Ovary (tissue), 9 donors: ENCODE measurements around the gene BRD3. TPM values are rescaled to one million over a fixed set of nuclear protein-coding genes. Genes with fewer than 3 reads are reported as not detected.

Source experiments
- DNase-seq, 5 donors: peaks; one replicate each; pipeline ENCODE4 v3.0.0-alpha.2; 2019 to 2020
- H3K27ac ChIP-seq, 2 donors: fragments of 200-600 bp; one replicate each; pipeline versions ENCODE4 v1.5.1 to v1.8.0; 2019 to 2022
- H3K27me3 ChIP-seq: fragments of 200-600 bp; one replicate; pipeline ENCODE4 v1.8.0; 2022
- H3K36me3 ChIP-seq: fragments of 200-600 bp; sonication (generic); one replicate; pipeline ENCODE4 v1.5.1; 2019
- H3K4me1 ChIP-seq: one replicate; pipeline ENCODE4 v1.8.1; 2013; ENCODE audit warnings: mild to moderate bottlenecking, moderate library complexity; ENCODE audit not compliant: insufficient read depth
- H3K4me3 ChIP-seq: fragments of 200-600 bp; sonication (generic); one replicate; pipeline ENCODE4 v1.5.1; 2017
- H3K9me3 ChIP-seq, 2 donors: fragments of 200-600 bp in 1 of 2; sonication (generic) in 1 of 2; one replicate each; pipeline versions ENCODE4 v1.5.1 to v1.8.1; 2013 to 2019; ENCODE audit warnings: mild to moderate bottlenecking in 1 of 2, moderate library complexity in 1 of 2
- CTCF ChIP-seq, 3 donors: fragments of 450-650 bp in 2 of 3; fragments of 200-600 bp in 1 of 3; IDR thresholded peaks; one replicate each; pipeline versions ENCODE4 v1.5.1 to v1.8.0; 2016 to 2022; ENCODE audit warnings: antibody characterized with exemption in 3 of 3, mild to moderate bottlenecking in 1 of 3
- EP300 ChIP-seq: sonication (generic); formaldehyde crosslinking; IDR thresholded peaks from one replicate; pipeline ENCODE4 v1.6.1; 2017; ENCODE audit warnings: antibody characterized with exemption
- POLR2A ChIP-seq: fragments of 450-650 bp; IDR thresholded peaks from one replicate; pipeline ENCODE4 v1.6.1; 2017; ENCODE audit warnings: antibody characterized with exemption, mild to moderate bottlenecking, moderate library complexity
- WGBS, 3 donors: extraction: QIAGEN DNeasy Blood & Tissue Kit in 1 of 3; methylation state at CpG; one replicate each; pipeline versions ENCODE4 v1.1.5 to v1.1.7; 2013 to 2017; 5-methylcytosine and 5-hydroxymethylcytosine counted together
- intact Hi-C, 4 donors: fragments of 100-400 bp; cut with DNase I; formaldehyde crosslinking; loops; one replicate each; pipeline versions ENCODE4 v1.11.0 to v1.15.1; 2022 to 2023
- polyA plus RNA-seq, 2 donors: library from polyadenylated mRNA; stranded (reverse); fragments of 200-250 nt in 1 of 2; fragments of 350-450 nt in 1 of 2; fragmentation: Illumina TruSeq in 1 of 2; extraction: RNeasy Lipid Tissue Mini Kit (QIAGEN cat#74804) in 1 of 2; gene quantifications; one replicate each; pipeline ENCODE4 v1.2.3, GENCODE V29; 2013 to 2014
- total RNA-seq, 7 donors: library from RNA; depleted of rRNA in 2 of 7; stranded (reverse); fragments of >200 nt in 2 of 7; fragmentation: NEBNext Ultra II Directional in 3 of 7; extraction: Animal tissue kit (Norgen Biotek cat#: 25700) in 3 of 7; gene quantifications; one replicate each; pipeline versions ENCODE4 v1.1.0 to v1.2.4, GENCODE V29; 2016 to 2023
- donor health status: DM: no; HTN: no; CAD: no; lungs with moderate emphysema.
- donor health status: DM: no; HTN: no; CAD: no.
- donor health status: Bipolar disorder and iron deficiency.
- donor health status: DM: yes; HTN: yes; CAD: no.
- donor health status: DM: no; HTN: no; CAD: no.
- donor health status: DM: yes; HTN: yes; CAD: no.

BRD3 gene
- total and polyA plus RNA-seq, 9 donors, result 14.9 to 52.1 (median 39.2) TPM

GRCh38 chr9:134044944-134045343, 22.9 kb downstream of the BRD3 start:
- DNase-seq, result no peak
- WGBS, 3 donors, result 85 to 86% (median 86%) methylated on average over 12 of the region's 12 CpGs
- no peak overlapping the region for H3K4me3 ChIP-seq
- intact Hi-C loops, result no loop called here
- no peaks in the 10 kb centered on the region for H3K27me3 ChIP-seq
- H3K4me1 ChIP-seq, result no peaks in the 10 kb centered on the region
- H3K36me3 ChIP-seq, result no peaks in the 10 kb centered on the region
- TF ChIP-seq EP300 (no peak), POLR2A (no peak), CTCF (IDR thresholded peaks at IDR 0.05) (no peak)
- H3K9me3 ChIP-seq, result no peaks in the 10 kb centered on the region
- no peak overlapping the region for H3K27ac ChIP-seq

- no peaks in the 10 kb centered on the region for H3K36me3 ChIP-seq
- no peak for DNase-seq
- intact Hi-C loops, result no loop called here
Observed at GRCh38 chr9:134043531-134043988, 24.3 kb downstream of the BRD3 start.

GRCh38 chr9:134041649-134041962, 26.2 kb downstream of the BRD3 start:
- 86 to 90% (median 89%) methylated on average over 16 of the region's 16 CpGs for WGBS, 3 donors
- no peaks in the 10 kb centered on the region for H3K27me3 ChIP-seq
- H3K4me3 ChIP-seq, result no peak overlapping the region
- DNase-seq, result no peak
- intact Hi-C loops, result no loop called here
- H3K36me3 ChIP-seq, result no peaks in the 10 kb centered on the region
- no peaks in the 10 kb centered on the region for H3K9me3 ChIP-seq
- TF ChIP-seq POLR2A (no peak), EP300 (no peak), CTCF (IDR thresholded peaks at IDR 0.05) (no peak)
- no peaks in the 10 kb centered on the region for H3K4me1 ChIP-seq
- no peak overlapping the region for H3K27ac ChIP-seq

More at GRCh38 chr9:134043531-134043988, 24.3 kb downstream of the BRD3 start:
- H3K27ac ChIP-seq, result no peak overlapping the region
- 73 to 81% (median 73%) methylated on average over 11 of the region's 11 CpGs for WGBS, 3 donors
- no peaks in the 10 kb centered on the region for H3K4me1 ChIP-seq
- H3K9me3 ChIP-seq, result no peaks in the 10 kb centered on the region
- no peaks in the 10 kb centered on the region for H3K27me3 ChIP-seq
- H3K4me3 ChIP-seq, result no peak overlapping the region
- TF ChIP-seq POLR2A (no peak), CTCF (IDR thresholded peaks at IDR 0.05) (no peak), EP300 (no peak)

GRCh38 chr9:134040781-134041648, 26.8 kb downstream of the BRD3 start:
- WGBS, 3 donors, result 80 to 82% (median 82%) methylated on average over 21 of the region's 21 CpGs
- TF ChIP-seq POLR2A (no peak), EP300 (no peak)
- no peaks in the 10 kb centered on the region for H3K9me3 ChIP-seq
- H3K27ac ChIP-seq, result no peak overlapping the region
- H3K36me3 ChIP-seq, result no peaks in the 10 kb centered on the region
- H3K27me3 ChIP-seq, result no peaks in the 10 kb centered on the region
- H3K4me3 ChIP-seq, result no peak overlapping the region
- no peaks in the 10 kb centered on the region for H3K4me1 ChIP-seq
- no peak for DNase-seq
- intact Hi-C loops, result no loop called here

- TF ChIP-seq CTCF (IDR thresholded peaks at IDR 0.05) (no peak), POLR2A (no peak), EP300 (no peak)
- Histone ChIP-seq H3K27me3 (no peaks in the 10 kb centered on the region), H3K36me3 (no peaks in the 10 kb centered on the region), H3K4me1 (no peaks in the 10 kb centered on the region), H3K27ac (no peak overlapping the region), H3K9me3 (no peaks in the 10 kb centered on the region), H3K4me3 (no peak overlapping the region)
- WGBS, 3 donors, result 94 to 98% (median 96%) methylated on average over 17 of the region's 17 CpGs
- DNase-seq, result no peak
- intact Hi-C loops, result no loop called here
Observed at GRCh38 chr9:134040176-134040565, 27.7 kb downstream of the BRD3 start.
